Fibroblast of lung (primary cell): ENCODE measurements around the gene TTC3. TPM values are rescaled to one million over a fixed set of nuclear protein-coding genes. Genes with fewer than 3 reads are reported as not detected.
"Not testable (repeated sequence)": the region's sequence is repeated elsewhere in the genome, so short reads cannot be mapped to it uniquely, and the experiment has no call there.

Experiments used
- DNase-seq, 2 donors: peaks; one replicate each; pipeline versions ENCODE4 v3.0.0 to v3.0.0-alpha.2; 2010; ENCODE audit warnings: low read depth in 2 of 2
- H2AFZ ChIP-seq: 2 replicates; pipeline ENCODE4 v1.5.1; 2012; ENCODE audit warnings: low read length, control low read depth, inconsistent platforms
- H3K27ac ChIP-seq: 2 replicates; pipeline ENCODE4 v1.5.1; 2011; ENCODE audit warnings: low read length, control low read depth; ENCODE audit not compliant: insufficient read depth
- H3K27me3 ChIP-seq: 2 replicates; pipeline ENCODE4 v1.5.1; 2011; ENCODE audit warnings: mild to moderate bottlenecking, low read length; ENCODE audit not compliant: control insufficient read depth, insufficient read depth
- H3K36me3 ChIP-seq: 2 replicates; pipeline ENCODE4 v1.5.1; 2011; ENCODE audit warnings: low read length; ENCODE audit not compliant: control insufficient read depth, insufficient read depth
- H3K4me1 ChIP-seq: 2 replicates; pipeline ENCODE4 v1.5.1; 2011; ENCODE audit warnings: low read length; ENCODE audit not compliant: control insufficient read depth, insufficient read depth; ENCODE audit errors: extremely low read depth
- H3K4me2 ChIP-seq: 2 replicates; pipeline ENCODE4 v1.5.1; 2011; ENCODE audit warnings: low read length, control low read depth; ENCODE audit not compliant: insufficient read depth; ENCODE audit errors: extremely low read depth
- H3K4me3 ChIP-seq, 4 experiments: fragments of 200-600 bp in 1 of 4; sonication (generic) in 1 of 4; replicated peaks in 1 of 4; 2 replicates each; pipeline ENCODE4 v1.5.1; 2011 to 2016; ENCODE audit warnings: low read length in 4 of 4, low read depth in 3 of 4, mild to moderate bottlenecking in 3 of 4, control low read depth in 2 of 4, inconsistent platforms in 1 of 4, mixed read lengths in 1 of 4; ENCODE audit not compliant: insufficient read depth in 1 of 4; ENCODE audit errors: control extremely low read depth in 1 of 4
- H3K79me2 ChIP-seq: 2 replicates; pipeline ENCODE4 v1.5.1; 2012; ENCODE audit warnings: mild to moderate bottlenecking, low read length, inconsistent platforms; ENCODE audit not compliant: control insufficient read depth, insufficient read depth
- H3K9ac ChIP-seq: 2 replicates; pipeline ENCODE4 v1.5.1; 2011; ENCODE audit warnings: mild to moderate bottlenecking, low read length, control low read depth; ENCODE audit not compliant: insufficient read depth
- H3K9me3 ChIP-seq: 2 replicates; pipeline ENCODE4 v1.5.1; 2012; ENCODE audit warnings: low read depth, low read length; ENCODE audit not compliant: control insufficient read depth, insufficient read depth
- H4K20me1 ChIP-seq: 2 replicates; pipeline ENCODE4 v1.5.1; 2011; ENCODE audit warnings: low read length; ENCODE audit not compliant: control insufficient read depth, insufficient read depth; ENCODE audit errors: extremely low read depth
- EZH2 ChIP-seq: IDR thresholded peaks from 2 replicates; pipeline ENCODE4 v1.5.1; 2012; ENCODE audit warnings: low read length, control low read depth, mild to moderate bottlenecking; ENCODE audit errors: missing control alignments
- polyA plus RNA-seq, 2 donors: library from polyadenylated mRNA; depleted of rRNA in 1 of 2; stranded (reverse) in 1 of 2; unstranded in 1 of 2; fragments of >200 nt; gene quantifications; 2 replicates each; pipeline ENCODE4 v1.2.1, GENCODE V29; 2011 to 2012; ENCODE audit warnings: missing spikeins in 1 of 2
- total RNA-seq: library from RNA; depleted of rRNA; stranded (reverse); fragments of >200 nt; gene quantifications from 2 replicates; pipeline ENCODE4 v1.2.1, GENCODE V29; 2014
- TF ChIP-seq, protein P1 (sequence below), 2 donors: IDR thresholded peaks in 1 of 2; conservative IDR thresholded peaks in 1 of 2; 1 replicate in 1 of 2; 2 replicates in 1 of 2; pipeline ENCODE4 v1.5.1; 2011 to 2012; ENCODE audit warnings: low read length in 2 of 2, control low read depth in 1 of 2, inconsistent platforms in 1 of 2, low read depth in 1 of 2, mild to moderate bottlenecking in 1 of 2

Gene TTC3
- total and polyA plus RNA-seq, 2 donors (not counting 1 experiment from before 2014, with no cell fraction given): 121 to 224 TPM

DNA sequence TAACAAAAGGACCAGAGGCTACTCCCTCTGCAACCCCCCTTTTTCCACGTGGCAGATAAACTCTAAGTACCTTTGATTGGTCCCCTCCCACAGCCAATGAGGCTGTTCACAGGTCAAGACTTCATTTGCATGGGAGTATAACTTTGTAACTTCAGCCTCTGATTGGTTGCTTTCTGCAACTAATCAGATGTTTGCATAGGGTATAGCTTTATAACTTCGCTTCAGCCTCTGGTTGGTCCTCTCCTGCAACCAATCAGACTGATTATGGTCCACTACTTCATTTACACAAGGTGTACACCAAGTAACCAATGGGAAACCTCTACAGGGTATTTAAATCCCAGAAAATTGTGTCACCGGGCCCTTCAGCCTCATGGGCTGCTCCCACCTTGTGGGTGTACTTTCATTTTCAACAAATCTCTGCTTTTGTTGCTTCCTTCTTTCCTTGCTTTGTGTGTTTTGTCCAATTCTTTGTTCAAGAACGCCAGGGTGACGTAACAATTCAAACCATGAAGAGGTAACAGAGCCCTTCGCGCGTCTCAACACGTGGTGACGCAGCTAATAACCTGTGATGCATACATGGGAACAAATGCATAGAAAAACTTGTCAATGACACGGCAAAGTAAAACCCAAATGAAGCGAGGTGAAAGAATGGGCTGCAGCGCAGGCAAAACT is 146.8 kb downstream of the TTC3 start:
- no peak for TF ChIP-seq EZH2
- TF ChIP-seq, protein P1, sequence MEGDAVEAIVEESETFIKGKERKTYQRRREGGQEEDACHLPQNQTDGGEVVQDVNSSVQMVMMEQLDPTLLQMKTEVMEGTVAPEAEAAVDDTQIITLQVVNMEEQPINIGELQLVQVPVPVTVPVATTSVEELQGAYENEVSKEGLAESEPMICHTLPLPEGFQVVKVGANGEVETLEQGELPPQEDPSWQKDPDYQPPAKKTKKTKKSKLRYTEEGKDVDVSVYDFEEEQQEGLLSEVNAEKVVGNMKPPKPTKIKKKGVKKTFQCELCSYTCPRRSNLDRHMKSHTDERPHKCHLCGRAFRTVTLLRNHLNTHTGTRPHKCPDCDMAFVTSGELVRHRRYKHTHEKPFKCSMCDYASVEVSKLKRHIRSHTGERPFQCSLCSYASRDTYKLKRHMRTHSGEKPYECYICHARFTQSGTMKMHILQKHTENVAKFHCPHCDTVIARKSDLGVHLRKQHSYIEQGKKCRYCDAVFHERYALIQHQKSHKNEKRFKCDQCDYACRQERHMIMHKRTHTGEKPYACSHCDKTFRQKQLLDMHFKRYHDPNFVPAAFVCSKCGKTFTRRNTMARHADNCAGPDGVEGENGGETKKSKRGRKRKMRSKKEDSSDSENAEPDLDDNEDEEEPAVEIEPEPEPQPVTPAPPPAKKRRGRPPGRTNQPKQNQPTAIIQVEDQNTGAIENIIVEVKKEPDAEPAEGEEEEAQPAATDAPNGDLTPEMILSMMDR (conservative IDR thresholded peaks at IDR 0.05 in 1 of 2, IDR thresholded peaks at IDR 0.05 in 1 of 2; ENCODE audit: low read depth in 1 of 2, low read length in 2 of 2): no peak
- H2AFZ ChIP-seq: peak overlapping the region; percentile 90
- peaks cover 6% of the 10 kb centered on the region for H3K36me3 ChIP-seq
- H3K9ac ChIP-seq: peak overlapping the region; percentile 68
- peaks cover 5% of the 10 kb centered on the region for H3K4me1 ChIP-seq
- H3K4me2 ChIP-seq: peak overlapping the region; percentile 91
- H3K79me2 ChIP-seq: no peaks in the 10 kb centered on the region
- no peaks in the 10 kb centered on the region for H3K27me3 ChIP-seq
- H4K20me1 ChIP-seq: no peaks in the 10 kb centered on the region
- no peaks in the 10 kb centered on the region for H3K9me3 ChIP-seq
- peak overlapping the region; percentile 62 to 79 (median 75) for H3K4me3 ChIP-seq
- peak in 1 of 2 donors; percentile 31 for DNase-seq
- H3K27ac ChIP-seq: no peak overlapping the region

DNA sequence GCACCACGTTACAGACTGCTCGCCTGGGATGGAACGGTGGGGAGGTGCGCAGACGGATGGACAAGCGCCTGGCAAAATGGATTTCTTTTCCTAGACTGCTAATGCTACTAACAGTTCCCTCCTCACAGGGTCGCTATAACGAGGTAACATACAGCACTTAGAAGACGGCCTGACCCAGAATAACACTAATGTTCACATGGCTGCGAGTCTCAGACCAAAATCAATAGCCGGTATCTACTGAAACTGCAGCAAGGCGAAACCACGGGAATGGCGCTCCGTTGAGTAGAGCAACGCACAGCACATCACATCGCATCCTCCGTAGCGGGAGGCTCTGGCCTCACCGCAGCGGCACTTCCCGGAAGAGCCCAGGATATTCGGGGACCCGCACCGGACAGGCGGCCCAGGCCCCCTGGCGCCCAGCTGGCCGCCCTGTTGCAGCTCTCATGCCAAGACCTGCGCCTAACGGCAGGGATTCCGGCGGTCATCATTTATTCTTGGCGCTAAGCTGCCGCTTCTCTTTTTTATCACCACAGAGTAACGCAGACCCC is 147.5 kb downstream of the TTC3 start:
- no peak for TF ChIP-seq EZH2
- TF ChIP-seq, protein P1 (conservative IDR thresholded peaks at IDR 0.05 in 1 of 2, IDR thresholded peaks at IDR 0.05 in 1 of 2; ENCODE audit: low read depth in 1 of 2, low read length in 2 of 2): peak; percentile 13 to 34
- Histone ChIP-seq H3K79me2 (no peaks in the 10 kb centered on the region), H4K20me1 (no peaks in the 10 kb centered on the region), H2AFZ (peak overlapping the region; percentile 90), H3K9ac (peak overlapping the region; percentile 68), H3K27ac (peak overlapping the region; percentile 82), H3K4me1 (peaks cover 5% of the 10 kb centered on the region), H3K4me3 (peak overlapping the region; percentile 62 to 79 (median 75)), H3K27me3 (no peaks in the 10 kb centered on the region), H3K36me3 (peaks cover 8% of the 10 kb centered on the region), H3K9me3 (no peaks in the 10 kb centered on the region), H3K4me2 (peak overlapping the region; percentile 91)
- peak; percentile 51 to 64 for DNase-seq

DNA sequence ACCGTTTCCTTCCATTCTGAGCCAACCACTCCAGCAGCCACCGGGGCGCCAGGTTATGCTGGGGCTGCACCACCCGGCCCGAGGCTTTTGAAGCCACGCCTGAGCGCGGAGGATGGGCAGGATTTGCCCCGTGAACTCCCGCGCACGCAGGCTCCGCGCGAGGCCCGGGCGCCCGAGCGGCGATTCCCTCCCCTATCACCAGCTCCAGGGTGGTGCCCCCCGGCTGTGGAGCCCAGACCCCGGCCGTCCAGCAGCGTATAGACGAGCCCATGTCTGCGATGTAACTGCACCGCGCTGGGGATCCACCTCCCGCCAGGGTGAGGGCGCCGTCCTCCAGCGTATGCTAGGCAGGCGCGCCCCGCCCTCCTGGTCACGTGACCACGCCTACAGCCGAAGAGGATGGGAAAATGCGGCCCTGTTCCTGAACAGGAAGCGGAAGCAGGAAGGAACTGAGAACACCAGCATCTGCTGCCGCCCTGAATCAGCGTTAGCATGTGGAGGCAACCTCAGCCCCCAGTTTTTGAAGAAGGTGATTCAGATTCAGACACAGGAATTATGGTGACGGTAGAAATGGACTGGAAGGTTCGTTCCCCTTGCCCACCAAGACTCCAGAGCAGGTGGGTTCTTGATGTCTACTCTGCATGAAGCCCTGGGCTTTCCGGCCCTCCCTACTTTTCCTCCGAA is 148.1 kb downstream of the TTC3 start:
- DNase-seq: peak; percentile 87 to 92

DNA sequence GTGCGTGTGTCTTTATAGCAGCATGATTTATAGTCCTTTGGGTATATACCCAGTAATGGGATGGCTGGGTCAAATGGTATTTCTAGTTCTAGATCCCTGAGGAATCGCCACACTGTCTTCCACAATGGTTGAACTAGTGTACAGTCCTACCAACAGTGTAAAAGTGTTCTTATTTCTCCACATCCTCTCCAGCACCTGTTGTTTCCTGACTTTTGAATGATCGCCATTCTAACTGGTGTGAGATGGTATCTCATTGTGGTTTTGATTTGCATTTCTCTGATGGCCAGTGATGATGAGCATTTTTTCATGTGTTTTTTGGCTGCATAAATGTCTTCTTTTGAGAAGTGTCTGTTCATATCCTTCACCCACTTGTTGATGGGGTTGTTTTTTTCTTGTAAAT is 149.2 kb downstream of the TTC3 start:
- not testable (repeated sequence) for H4K20me1 ChIP-seq, H3K4me1 ChIP-seq, H3K9me3 ChIP-seq, H3K4me2 ChIP-seq, H2AFZ ChIP-seq, H3K4me3 ChIP-seq, H3K27ac ChIP-seq, H3K27me3 ChIP-seq, DNase-seq, H3K9ac ChIP-seq, H3K79me2 ChIP-seq
- peaks cover 15% of the 10 kb centered on the region for H3K36me3 ChIP-seq

More for the DNA sequence above, 148.1 kb downstream of the TTC3 start:
- peak overlapping the region; percentile 82 for H3K27ac ChIP-seq
- H3K79me2 ChIP-seq: no peaks in the 10 kb centered on the region
- H4K20me1 ChIP-seq: no peaks in the 10 kb centered on the region
- no peaks in the 10 kb centered on the region for H3K9me3 ChIP-seq
- peak overlapping the region; percentile 62 to 79 (median 75) for H3K4me3 ChIP-seq
- peak overlapping the region; percentile 91 for H3K4me2 ChIP-seq
- H3K36me3 ChIP-seq: peaks cover 11% of the 10 kb centered on the region
- H3K27me3 ChIP-seq: no peaks in the 10 kb centered on the region
- H2AFZ ChIP-seq: peak overlapping the region; percentile 90
- H3K4me1 ChIP-seq: peaks cover 5% of the 10 kb centered on the region
- TF ChIP-seq, protein P1 (conservative IDR thresholded peaks at IDR 0.05 in 1 of 2, IDR thresholded peaks at IDR 0.05 in 1 of 2; ENCODE audit: low read depth in 1 of 2, low read length in 2 of 2): peak; percentile 25 to 30
- no peak for TF ChIP-seq EZH2
- peak overlapping the region; percentile 68 for H3K9ac ChIP-seq
